Mesenchymal stem cell (in vitro differentiated cells and primary cell): ENCODE results near the gene CDC42EP3.

ENCODE experiments used
- DNase-seq: peaks from one replicate; pipeline ENCODE4 v3.0.0-alpha.2; 2013
- H2AFZ ChIP-seq: one replicate; pipeline ENCODE4 v1.6.1; 2013; ENCODE audit warnings: low read depth, mild to moderate bottlenecking, control low read depth, inconsistent platforms, low read length, moderate library complexity
- H2AK5ac ChIP-seq: 2 replicates; pipeline ENCODE4 v1.6.1; 2013; ENCODE audit warnings: low read length, moderate library complexity, mild to moderate bottlenecking, inconsistent platforms; ENCODE audit not compliant: severe bottlenecking
- H2BK120ac ChIP-seq: one replicate; pipeline ENCODE4 v1.6.1; 2013; ENCODE audit warnings: low read depth, mild to moderate bottlenecking, inconsistent platforms, low read length, moderate library complexity
- H2BK12ac ChIP-seq, 2 experiments: one replicate each; pipeline ENCODE4 v1.6.1; 2013; ENCODE audit warnings: inconsistent platforms in 2 of 2, low read length in 2 of 2, mild to moderate bottlenecking in 2 of 2, moderate library complexity in 2 of 2, control low read depth in 1 of 2
- H2BK15ac ChIP-seq: one replicate; pipeline ENCODE4 v1.6.1; 2013; ENCODE audit warnings: mild to moderate bottlenecking, low read depth, inconsistent platforms; ENCODE audit not compliant: poor library complexity, severe bottlenecking
- H2BK5ac ChIP-seq: 2 replicates; pipeline ENCODE4 v1.6.1; 2013; ENCODE audit warnings: low read depth, mild to moderate bottlenecking, low read length, control low read depth, inconsistent platforms; ENCODE audit not compliant: poor library complexity, severe bottlenecking
- H3K14ac ChIP-seq, 2 experiments: one replicate each; pipeline ENCODE4 v1.6.1; 2013; ENCODE audit warnings: inconsistent platforms in 2 of 2, low read length in 2 of 2, control low read depth in 1 of 2, mild to moderate bottlenecking in 1 of 2, moderate library complexity in 1 of 2
- H3K18ac ChIP-seq, 2 experiments: one replicate each; pipeline ENCODE4 v1.6.1; 2013; ENCODE audit warnings: inconsistent platforms in 2 of 2, low read length in 2 of 2, control low read depth in 1 of 2, low read depth in 1 of 2, mild to moderate bottlenecking in 1 of 2
- H3K23ac ChIP-seq, 2 experiments: one replicate each; pipeline ENCODE4 v1.6.1; 2013; ENCODE audit warnings: inconsistent platforms in 2 of 2, low read length in 2 of 2, mild to moderate bottlenecking in 2 of 2, moderate library complexity in 2 of 2, control low read depth in 1 of 2
- H3K27ac ChIP-seq: 2 replicates; pipeline ENCODE4 v1.5.1; 2013; ENCODE audit warnings: mild to moderate bottlenecking, moderate library complexity, low read length, control low read depth, inconsistent platforms; ENCODE audit not compliant: poor library complexity, severe bottlenecking
- H3K27me3 ChIP-seq, 2 experiments: 2 replicates each; pipeline versions ENCODE4 v1.6.1 to v1.7.0; 2013; ENCODE audit warnings: low read length in 2 of 2, mild to moderate bottlenecking in 2 of 2, moderate library complexity in 2 of 2, control low read depth in 1 of 2, inconsistent platforms in 1 of 2; ENCODE audit not compliant: control insufficient read depth in 1 of 2, insufficient read depth in 1 of 2
- H3K36me3 ChIP-seq, 2 experiments: 2 replicates each; pipeline versions ENCODE4 v1.6.1 to v1.7.0; 2013; ENCODE audit warnings: low read length in 2 of 2, control low read depth in 1 of 2, inconsistent platforms in 1 of 2, low read depth in 1 of 2, mild to moderate bottlenecking in 1 of 2; ENCODE audit not compliant: insufficient read depth in 2 of 2, control insufficient read depth in 1 of 2
- H3K4ac ChIP-seq, 2 experiments: one replicate each; pipeline ENCODE4 v1.6.1; 2013; ENCODE audit warnings: inconsistent platforms in 2 of 2, low read length in 2 of 2, mild to moderate bottlenecking in 2 of 2, moderate library complexity in 2 of 2, control low read depth in 1 of 2, low read depth in 1 of 2
- H3K4me1 ChIP-seq: 2 replicates; pipeline ENCODE4 v1.6.1; 2013; ENCODE audit warnings: low read depth, low read length, control low read depth; ENCODE audit not compliant: control insufficient read depth, insufficient read depth
- H3K4me2 ChIP-seq: 2 replicates; pipeline ENCODE4 v1.6.1; 2013; ENCODE audit warnings: low read length, mild to moderate bottlenecking, inconsistent platforms; ENCODE audit not compliant: poor library complexity, severe bottlenecking
- H3K4me3 ChIP-seq, 2 experiments: 2 replicates each; pipeline versions ENCODE4 v1.5.1 to v1.7.0; 2013; ENCODE audit warnings: low read length in 2 of 2, mild to moderate bottlenecking in 2 of 2, control low read depth in 1 of 2, low read depth in 1 of 2; ENCODE audit not compliant: insufficient read depth in 1 of 2
- H3K79me1 ChIP-seq: replicated peaks from 2 replicates; pipeline ENCODE4 v1.6.1; 2013; ENCODE audit warnings: mild to moderate bottlenecking, control low read depth, low read length, inconsistent platforms; ENCODE audit not compliant: poor library complexity, severe bottlenecking
- H3K9ac ChIP-seq: 2 replicates; pipeline ENCODE4 v1.7.0; 2013; ENCODE audit warnings: mild to moderate bottlenecking, low read length, moderate library complexity
- H3K9me3 ChIP-seq: 2 replicates; pipeline ENCODE4 v1.7.0; 2013; ENCODE audit warnings: mild to moderate bottlenecking, low read length; ENCODE audit not compliant: control insufficient read depth
- H4K8ac ChIP-seq: one replicate; pipeline ENCODE4 v1.6.1; 2013; ENCODE audit warnings: inconsistent platforms, mild to moderate bottlenecking, low read length, moderate library complexity
- H4K91ac ChIP-seq: one replicate; pipeline ENCODE4 v1.6.1; 2013; ENCODE audit warnings: mild to moderate bottlenecking, low read length, inconsistent platforms
- WGBS: methylation state at CpG from one replicate; pipeline ENCODE4 v1.1.7; 2013; ENCODE audit warnings: mixed read lengths; 5-methylcytosine and 5-hydroxymethylcytosine counted together

The CDC42EP3 gene

GRCh38 chr2:37688771-37689468, 17.5 kb upstream of the CDC42EP3 start:
- H4K8ac ChIP-seq, result peak overlapping the region; percentile 22
- H3K9ac ChIP-seq, result peak overlapping the region; percentile 30
- H3K4me3 ChIP-seq, result no peak overlapping the region
- peak overlapping the region in 1 of 2 experiments; percentile 43 for H3K4ac ChIP-seq
- no peaks in the 10 kb centered on the region for H3K36me3 ChIP-seq
- peak overlapping the region in 1 of 2 experiments; percentile 87 for H2BK12ac ChIP-seq
- no peak overlapping the region for H4K91ac ChIP-seq
- H3K23ac ChIP-seq, result no peak overlapping the region
- H3K79me1 ChIP-seq, result no peaks in the 10 kb centered on the region
- no peak overlapping the region for H3K4me2 ChIP-seq
- H3K27me3 ChIP-seq, result no peaks in the 10 kb centered on the region
- 10% methylated on average over 10 of the region's 10 CpGs for WGBS
- peak overlapping the region; percentile 94 for H2AK5ac ChIP-seq
- peaks cover 3% of the 10 kb centered on the region for H3K4me1 ChIP-seq
- H2BK15ac ChIP-seq, result no peak overlapping the region
- no peak overlapping the region for H2BK120ac ChIP-seq
- H3K27ac ChIP-seq, result peak overlapping the region; percentile 83
- peak overlapping the region; percentile 63 to 74 for H3K18ac ChIP-seq
- DNase-seq, result peak; percentile 84
- H3K14ac ChIP-seq, result peak overlapping the region in 1 of 2 experiments; percentile 41
- H3K9me3 ChIP-seq, result no peaks in the 10 kb centered on the region
- no peak overlapping the region for H2AFZ ChIP-seq
- H2BK5ac ChIP-seq, result peak overlapping the region; percentile 59

DNA sequence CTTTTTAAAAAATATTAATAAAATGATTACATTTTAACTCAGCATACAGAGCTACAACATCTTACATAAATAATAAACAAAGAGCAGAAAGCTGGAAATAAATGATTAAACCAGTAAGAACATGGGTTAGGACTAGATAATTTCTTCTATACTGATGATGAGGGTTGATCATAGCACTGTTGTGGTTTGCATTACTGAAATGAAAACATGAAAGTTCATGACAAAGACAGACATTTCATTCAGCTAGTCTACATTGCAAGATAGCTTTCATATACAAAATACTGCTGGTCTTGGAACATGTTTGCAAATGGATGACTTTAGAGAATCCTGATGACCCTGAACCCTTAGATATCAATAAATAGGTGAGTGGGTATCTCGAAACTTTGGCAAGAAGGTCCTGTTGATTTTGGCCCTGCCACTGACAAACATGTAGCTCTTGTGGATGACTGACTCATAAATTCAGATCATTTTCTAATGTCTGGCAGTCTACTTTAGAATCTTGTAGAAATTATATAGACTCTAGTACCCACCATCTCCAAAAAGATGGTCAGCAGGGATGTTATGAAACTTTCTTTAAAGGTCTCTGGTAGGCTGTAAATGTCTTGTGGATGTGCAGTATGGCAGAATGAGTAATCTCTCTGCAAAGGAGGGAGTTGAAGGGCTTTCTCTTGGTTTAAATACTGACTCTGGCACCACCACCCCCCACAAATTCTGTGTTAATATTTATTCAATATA, 15.5 kb upstream of the CDC42EP3 start:
- Histone ChIP-seq H3K4ac (no peak overlapping the region), H3K23ac (no peak overlapping the region), H4K8ac (no peak overlapping the region), H3K9ac (no peak overlapping the region), H3K4me1 (peaks cover 3% of the 10 kb centered on the region), H2AK5ac (peak overlapping the region; percentile 41), H3K79me1 (no peaks in the 10 kb centered on the region), H2AFZ (no peak overlapping the region), H3K9me3 (no peaks in the 10 kb centered on the region), H3K18ac (no peak overlapping the region), H2BK12ac (no peak overlapping the region), H2BK15ac (no peak overlapping the region), H3K27me3 (no peaks in the 10 kb centered on the region), H3K36me3 (no peaks in the 10 kb centered on the region), H3K14ac (no peak overlapping the region), H3K4me2 (no peak overlapping the region), H2BK120ac (no peak overlapping the region), H3K4me3 (no peak overlapping the region), H4K91ac (no peak overlapping the region), H2BK5ac (no peak overlapping the region), H3K27ac (no peak overlapping the region)
- no peak for DNase-seq
- WGBS, result 100% methylated on average over 1 of the region's 1 CpG

DNA sequence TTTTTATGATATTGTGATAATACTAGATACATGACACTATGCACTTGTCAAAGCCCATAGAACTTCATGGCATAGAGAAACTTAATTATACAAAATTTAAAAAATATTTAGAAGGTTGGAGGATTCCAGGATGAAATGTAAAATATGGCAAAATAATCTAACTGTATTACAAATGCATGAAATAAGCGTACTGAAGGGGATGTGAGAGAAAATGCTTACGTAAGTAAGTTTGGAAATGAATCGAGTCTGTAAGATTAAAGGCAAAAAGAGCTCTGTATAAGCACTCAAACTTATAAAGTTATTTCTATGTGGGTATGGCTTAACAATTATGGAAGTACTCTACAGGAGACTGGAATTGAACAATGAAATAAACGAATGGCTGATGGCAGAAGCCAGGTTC, 13.4 kb upstream of the CDC42EP3 start:
- H3K4me1 ChIP-seq, result peaks cover 2% of the 10 kb centered on the region
- H2BK120ac ChIP-seq, result no peak overlapping the region
- no peak overlapping the region for H3K4me2 ChIP-seq
- no peak overlapping the region for H3K4ac ChIP-seq
- no peak overlapping the region for H3K4me3 ChIP-seq
- no peak overlapping the region for H2AK5ac ChIP-seq
- no peak for DNase-seq
- no peak overlapping the region for H3K23ac ChIP-seq
- H2BK5ac ChIP-seq, result no peak overlapping the region
- no peaks in the 10 kb centered on the region for H3K36me3 ChIP-seq
- 92% methylated on average over 4 of the region's 4 CpGs for WGBS
- no peak overlapping the region for H3K14ac ChIP-seq
- H3K27ac ChIP-seq, result no peak overlapping the region
- no peak overlapping the region for H3K18ac ChIP-seq
- H2AFZ ChIP-seq, result no peak overlapping the region
- H4K8ac ChIP-seq, result no peak overlapping the region
- no peaks in the 10 kb centered on the region for H3K27me3 ChIP-seq
- H2BK12ac ChIP-seq, result no peak overlapping the region
- H3K9ac ChIP-seq, result no peak overlapping the region
- H3K9me3 ChIP-seq, result no peaks in the 10 kb centered on the region
- H4K91ac ChIP-seq, result no peak overlapping the region
- H2BK15ac ChIP-seq, result no peak overlapping the region
- H3K79me1 ChIP-seq, result no peaks in the 10 kb centered on the region

DNA sequence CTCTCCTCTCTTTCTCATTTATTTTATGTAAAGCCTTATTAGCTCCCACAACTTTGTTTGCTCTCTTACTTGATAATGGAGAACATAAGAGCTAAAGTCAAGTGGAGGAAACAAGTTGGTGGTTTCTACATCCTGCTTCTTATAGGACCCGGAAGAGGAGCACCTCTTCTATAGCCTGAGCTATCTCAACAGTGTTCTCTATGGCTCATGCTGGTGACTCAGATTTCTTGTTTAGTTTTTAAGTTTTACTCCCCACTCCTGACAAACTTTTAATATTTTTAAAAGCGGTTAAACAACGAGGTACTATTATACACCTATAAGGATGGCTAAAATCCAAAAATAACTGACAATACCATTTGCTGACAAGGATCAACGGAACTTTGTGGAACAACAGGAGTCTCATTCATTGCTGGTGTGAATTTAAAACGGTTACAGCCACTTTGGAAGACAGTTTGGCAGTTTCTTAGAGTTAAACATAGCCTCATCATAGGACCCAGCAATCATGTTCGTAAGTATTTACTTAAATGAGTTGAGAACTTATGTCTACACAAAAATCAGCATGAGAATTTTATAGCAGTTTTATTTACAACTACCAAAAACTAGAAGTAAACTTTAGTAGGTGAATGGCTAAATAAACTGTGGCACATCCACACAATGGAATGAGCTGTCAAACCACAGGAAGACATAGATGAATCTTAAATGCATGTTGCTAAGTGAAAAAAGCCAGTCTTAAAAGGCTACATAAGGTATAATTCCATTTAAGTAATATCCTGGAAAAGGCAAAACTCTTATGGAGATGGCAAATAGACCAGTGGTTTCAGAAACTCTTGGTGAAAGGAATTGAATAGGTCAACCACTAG, 12.7 kb upstream of the CDC42EP3 start:
- Histone ChIP-seq H3K4me2 (no peak overlapping the region), H3K14ac (no peak overlapping the region), H3K18ac (peak overlapping the region in 1 of 2 experiments; percentile 34), H2AK5ac (no peak overlapping the region), H3K9ac (no peak overlapping the region), H3K23ac (no peak overlapping the region), H2BK12ac (no peak overlapping the region), H2BK15ac (no peak overlapping the region), H3K36me3 (no peaks in the 10 kb centered on the region), H3K4me1 (no peaks in the 10 kb centered on the region), H3K27me3 (no peaks in the 10 kb centered on the region), H2BK120ac (no peak overlapping the region), H2BK5ac (no peak overlapping the region), H3K27ac (no peak overlapping the region), H4K91ac (no peak overlapping the region), H3K9me3 (no peaks in the 10 kb centered on the region), H3K4me3 (no peak overlapping the region), H4K8ac (no peak overlapping the region), H3K4ac (no peak overlapping the region), H2AFZ (no peak overlapping the region), H3K79me1 (no peaks in the 10 kb centered on the region)
- 35% methylated on average over 3 of the region's 6 CpGs for WGBS
- peak; percentile 74 for DNase-seq
